Urinary bladder (tissue), 4 donors: Measurements from ENCODE around the gene TRAF2. TPM values are rescaled to one million over a fixed set of nuclear protein-coding genes. Genes with fewer than 3 reads are reported as not detected.

Experiments
- DNase-seq: peaks from one replicate; pipeline ENCODE4 v3.0.0-alpha.2; 2015; ENCODE audit errors: extremely low spot score
- H3K27ac ChIP-seq: one replicate; pipeline ENCODE4 v1.5.1; 2013; ENCODE audit warnings: low read depth, mild to moderate bottlenecking, moderate library complexity
- H3K36me3 ChIP-seq: one replicate; pipeline ENCODE4 v1.6.1; 2013; ENCODE audit warnings: mild to moderate bottlenecking, moderate library complexity; ENCODE audit not compliant: insufficient read depth
- H3K4me1 ChIP-seq: one replicate; pipeline ENCODE4 v1.6.1; 2013; ENCODE audit warnings: mild to moderate bottlenecking, moderate library complexity; ENCODE audit not compliant: insufficient read depth
- H3K4me3 ChIP-seq: one replicate; pipeline ENCODE4 v1.5.1; 2013; ENCODE audit warnings: low read depth, low read length
- WGBS: extraction: QIAGEN DNeasy Blood & Tissue Kit; methylation state at CpG from one replicate; pipeline ENCODE4 v1.1.7; 2013; 5-methylcytosine and 5-hydroxymethylcytosine counted together
- polyA plus RNA-seq: library from polyadenylated mRNA; stranded (reverse); fragments of 200-250 nt; gene quantifications from one replicate; pipeline ENCODE4 v1.2.3, GENCODE V29; 2013
- total RNA-seq: library from RNA; depleted of rRNA; stranded (reverse); fragments of >200 nt; gene quantifications from one replicate; pipeline ENCODE4 v1.2.3, GENCODE V29; 2014
- donor health status: healthy with polysubstance abuse.
- donor health status: healthy.

TRAF2 gene
- total and polyA plus RNA-seq, 2 donors: 7.9 to 13.1 TPM

DNA sequence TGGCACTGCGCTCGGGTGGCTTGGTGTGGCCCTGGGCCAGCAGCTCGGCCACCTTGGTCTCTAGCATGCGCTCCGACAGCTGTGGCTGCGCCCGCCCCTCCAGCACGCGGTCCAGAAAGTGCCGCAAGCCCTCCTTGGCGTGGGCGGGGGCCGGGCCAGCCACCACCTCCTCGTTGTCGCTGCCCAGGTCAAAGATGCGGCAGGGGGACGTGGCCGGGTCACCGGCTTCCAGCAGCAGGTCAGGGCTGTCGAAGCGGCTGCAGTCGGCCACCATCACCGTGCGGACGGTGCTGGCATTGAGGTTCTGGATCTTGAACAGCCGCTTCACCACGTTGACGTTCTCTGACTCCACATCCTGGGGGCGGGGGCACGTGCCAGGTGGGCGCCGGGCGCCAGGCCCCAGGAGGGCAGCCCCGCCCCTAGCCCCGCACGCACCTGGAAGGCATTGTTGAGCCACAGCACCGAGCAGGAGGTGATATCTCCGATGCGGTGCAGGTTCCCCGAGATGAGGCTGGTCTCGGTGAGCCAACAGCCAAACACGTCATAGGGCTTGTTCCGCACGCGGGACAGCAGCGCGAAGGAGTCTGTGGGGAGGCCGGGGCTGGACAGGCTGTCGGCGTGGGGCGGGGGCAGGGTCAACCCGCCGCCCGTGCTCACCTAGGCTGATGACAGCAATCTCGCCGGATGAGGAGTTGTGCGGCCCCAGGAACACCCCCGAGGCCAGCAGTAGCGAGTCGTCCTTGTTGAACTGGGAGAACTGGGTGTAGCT is 56.0 kb downstream of the TRAF2 start:
- no peak for DNase-seq
- Histone ChIP-seq H3K4me1 (peaks cover 2% of the 10 kb centered on the region), H3K4me3 (no peak overlapping the region), H3K27ac (no peak overlapping the region), H3K36me3 (peaks cover 18% of the 10 kb centered on the region)
- WGBS: 94% methylated on average over 60 of the region's 60 CpGs

GRCh38 chr9:136942881-136943230 is 56.5 kb downstream of the TRAF2 start:
- peaks cover 2% of the 10 kb centered on the region for H3K4me1 ChIP-seq
- WGBS: 93% methylated on average over 16 of the region's 16 CpGs

GRCh38 chr9:136943291-136944211 is 57.2 kb downstream of the TRAF2 start:
- no peak for DNase-seq
- 22% methylated on average over 61 of the region's 61 CpGs for WGBS
- H3K36me3 ChIP-seq: peaks cover 18% of the 10 kb centered on the region
- H3K27ac ChIP-seq: no peak overlapping the region
- peak overlapping the region; percentile 86 for H3K4me3 ChIP-seq
- H3K4me1 ChIP-seq: peaks cover 2% of the 10 kb centered on the region

More at GRCh38 chr9:136942881-136943230, 56.5 kb downstream of the TRAF2 start:
- peak overlapping the region; percentile 86 for H3K4me3 ChIP-seq
- DNase-seq: no peak
- H3K36me3 ChIP-seq: peaks cover 18% of the 10 kb centered on the region
- no peak overlapping the region for H3K27ac ChIP-seq

DNA sequence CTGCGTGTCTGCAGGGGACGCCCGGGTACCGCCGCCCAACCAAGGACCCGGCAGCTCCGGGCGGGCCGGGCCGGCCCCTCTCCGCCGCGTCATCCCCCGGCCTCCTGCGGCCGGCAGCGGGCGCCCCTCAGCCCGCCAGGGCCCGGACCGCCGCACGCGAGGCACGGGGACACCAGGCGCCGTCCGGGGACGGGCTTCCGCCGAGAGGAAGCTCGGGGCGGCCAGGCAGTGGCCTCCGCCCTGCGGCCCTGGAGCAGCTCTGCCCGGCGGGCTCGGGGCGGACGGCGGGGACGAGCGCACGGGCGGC is 57.8 kb downstream of the TRAF2 start:
- peaks cover 18% of the 10 kb centered on the region for H3K36me3 ChIP-seq
- peak overlapping the region; percentile 84 for H3K27ac ChIP-seq
- H3K4me3 ChIP-seq: peak overlapping the region; percentile 86
- peaks cover 2% of the 10 kb centered on the region for H3K4me1 ChIP-seq
- no peak for DNase-seq
- WGBS: under 1% methylated on average over 45 of the region's 45 CpGs

DNA sequence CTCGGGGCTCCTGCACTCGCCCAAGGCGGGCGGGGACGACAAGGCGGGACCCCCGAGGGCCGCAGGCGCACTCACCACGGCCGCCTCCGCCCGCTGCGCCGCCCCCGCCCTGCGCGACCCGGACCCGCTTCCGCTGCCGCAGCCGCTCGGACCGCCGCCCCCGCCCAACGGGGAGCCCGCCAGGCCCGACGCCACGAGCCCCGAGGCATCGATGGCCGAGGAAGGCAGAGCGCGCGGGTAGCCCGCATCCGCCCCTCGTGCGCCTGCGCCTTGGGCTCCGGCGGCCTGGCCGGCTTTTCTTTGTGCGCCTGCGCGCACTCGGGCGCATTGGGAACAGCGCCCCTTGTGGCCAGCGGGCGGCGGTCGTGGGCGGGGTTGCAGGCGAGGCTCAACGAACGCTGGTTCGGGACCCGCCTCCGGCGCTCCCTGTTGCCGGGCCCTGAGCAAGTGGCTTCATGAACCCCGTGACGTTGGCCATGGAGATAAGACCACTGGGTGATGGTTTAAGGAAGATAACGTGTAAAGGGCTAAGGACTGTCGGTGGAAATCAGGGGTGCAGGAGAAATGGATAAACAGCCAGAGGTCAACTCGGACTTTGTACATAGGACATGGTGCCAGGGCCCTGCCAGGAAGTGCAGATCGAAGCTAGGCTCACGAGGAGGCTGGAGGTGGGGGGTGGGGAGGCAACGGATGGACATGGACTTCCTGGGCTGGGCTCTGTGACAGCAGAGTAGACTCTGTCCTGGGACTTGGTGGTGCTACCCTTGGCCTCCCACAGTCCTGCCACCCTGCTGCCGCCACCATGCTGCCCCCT is 58.4 kb downstream of the TRAF2 start, which contains the start of the genes C8G and FBXW5:
Gene C8G (plus strand): TSS at position 725 of the 814 bp plus-strand sequence. CDS start 78 bp downstream, at position 803.
Gene FBXW5 (minus strand): TSS at position 220 of the 814 bp plus-strand sequence. CDS start 655 bp downstream, outside the sequence.
- peak; percentile 79 for DNase-seq
- Histone ChIP-seq H3K36me3 (peaks cover 18% of the 10 kb centered on the region), H3K4me1 (peaks cover 2% of the 10 kb centered on the region), H3K4me3 (peak within 1 kb of the TSS; percentile 86), H3K27ac (peak within 1 kb of the TSS; percentile 84)
- WGBS: 5% methylated on average over 74 of the region's 74 CpGs

GRCh38 chr9:136945333-136946227 is 59.3 kb downstream of the TRAF2 start:
- 87% methylated on average over 30 of the region's 30 CpGs for WGBS
- Histone ChIP-seq H3K36me3 (peaks cover 16% of the 10 kb centered on the region), H3K27ac (no peak overlapping the region), H3K4me1 (peaks cover 2% of the 10 kb centered on the region), H3K4me3 (no peak overlapping the region)
- no peak for DNase-seq

DNA sequence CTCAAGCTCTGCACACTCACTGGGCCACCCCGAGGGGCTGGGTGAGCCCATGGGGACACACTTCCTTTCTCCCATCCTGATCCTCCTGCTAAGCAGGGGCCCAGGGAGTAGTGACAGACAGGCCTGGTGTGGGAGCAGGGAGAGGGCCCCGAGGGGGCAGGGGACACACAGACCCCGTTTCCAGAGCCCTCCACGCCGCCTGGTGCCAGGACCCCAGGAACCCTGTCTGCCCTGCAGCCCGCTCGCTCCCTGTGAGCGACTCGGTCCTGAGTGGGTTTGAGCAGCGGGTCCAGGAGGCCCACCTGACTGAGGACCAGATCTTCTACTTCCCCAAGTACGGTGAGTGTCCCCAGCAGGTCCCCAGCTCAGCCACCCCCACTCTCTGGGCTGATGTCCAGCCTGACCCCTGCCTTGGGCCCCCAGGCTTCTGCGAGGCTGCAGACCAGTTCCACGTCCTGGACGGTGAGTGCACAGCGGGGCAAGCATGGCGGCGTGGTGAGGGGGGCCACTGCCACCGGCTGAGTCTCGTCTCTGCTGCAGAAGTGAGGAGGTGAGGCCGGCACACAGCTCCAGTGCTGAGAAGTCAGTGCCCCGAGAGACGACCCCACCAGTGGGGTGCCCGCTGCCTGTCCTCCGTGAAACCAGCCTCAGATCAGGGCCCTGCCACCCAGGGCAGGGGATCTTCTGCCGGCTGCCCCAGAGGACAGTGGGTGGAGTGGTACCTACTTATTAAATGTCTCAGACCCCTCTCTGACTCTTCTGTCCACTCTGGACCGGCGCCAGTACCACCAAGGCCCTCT is 60.1 kb downstream of the TRAF2 start:
- no peak for DNase-seq

DNA sequence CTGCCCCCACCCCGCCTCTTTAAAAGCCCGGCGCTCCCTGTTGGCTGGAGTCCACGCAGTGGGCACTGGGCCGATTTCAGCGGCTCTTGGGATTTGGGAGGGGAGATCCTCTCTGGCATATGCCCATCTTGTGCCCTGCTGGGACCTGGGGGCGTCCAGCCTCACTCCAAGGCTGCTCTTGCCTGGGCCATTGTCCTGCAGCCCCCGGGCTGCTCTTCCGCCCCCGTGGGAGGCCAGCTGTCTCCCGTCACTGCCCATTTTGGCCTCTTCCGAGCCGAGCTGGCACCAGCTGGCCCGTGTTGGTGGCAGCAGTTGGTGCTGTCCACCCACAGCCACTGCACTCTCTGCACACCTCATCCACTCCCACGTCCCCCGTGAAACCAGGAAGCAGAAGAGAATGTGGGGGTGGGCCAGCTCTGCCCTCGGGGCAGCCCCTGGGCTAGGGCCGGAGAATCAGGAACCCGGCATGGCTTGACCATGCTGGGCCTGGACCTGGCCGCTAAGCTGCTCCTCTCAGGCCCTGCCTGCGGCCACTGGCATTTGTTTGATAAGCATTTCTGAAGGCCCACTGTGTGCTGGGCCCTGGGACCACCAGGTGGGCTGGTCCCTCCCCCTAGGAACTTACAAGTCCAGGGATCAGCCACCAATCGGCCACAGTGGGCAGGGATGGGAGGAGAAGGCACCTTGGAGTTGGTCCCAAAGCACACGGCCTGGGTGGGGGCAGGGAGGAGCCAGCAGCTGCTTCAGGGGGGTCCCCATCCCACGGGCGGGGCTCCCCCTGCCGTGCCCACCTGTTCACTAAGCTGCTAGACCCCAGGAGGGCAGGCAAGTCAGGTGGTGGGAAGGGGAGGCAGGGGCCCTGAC is 60.9 kb downstream of the TRAF2 start:
- Histone ChIP-seq H3K27ac (no peak overlapping the region), H3K4me3 (no peak overlapping the region), H3K4me1 (peaks cover 2% of the 10 kb centered on the region), H3K36me3 (peaks cover 5% of the 10 kb centered on the region)
- no peak for DNase-seq
- 71% methylated on average over 26 of the region's 26 CpGs for WGBS

More for the DNA sequence above, 60.1 kb downstream of the TRAF2 start:
- peaks cover 8% of the 10 kb centered on the region for H3K36me3 ChIP-seq
- no peak overlapping the region for H3K27ac ChIP-seq
- H3K4me1 ChIP-seq: peaks cover 2% of the 10 kb centered on the region
- H3K4me3 ChIP-seq: no peak overlapping the region
- 81% methylated on average over 27 of the region's 27 CpGs for WGBS

DNA sequence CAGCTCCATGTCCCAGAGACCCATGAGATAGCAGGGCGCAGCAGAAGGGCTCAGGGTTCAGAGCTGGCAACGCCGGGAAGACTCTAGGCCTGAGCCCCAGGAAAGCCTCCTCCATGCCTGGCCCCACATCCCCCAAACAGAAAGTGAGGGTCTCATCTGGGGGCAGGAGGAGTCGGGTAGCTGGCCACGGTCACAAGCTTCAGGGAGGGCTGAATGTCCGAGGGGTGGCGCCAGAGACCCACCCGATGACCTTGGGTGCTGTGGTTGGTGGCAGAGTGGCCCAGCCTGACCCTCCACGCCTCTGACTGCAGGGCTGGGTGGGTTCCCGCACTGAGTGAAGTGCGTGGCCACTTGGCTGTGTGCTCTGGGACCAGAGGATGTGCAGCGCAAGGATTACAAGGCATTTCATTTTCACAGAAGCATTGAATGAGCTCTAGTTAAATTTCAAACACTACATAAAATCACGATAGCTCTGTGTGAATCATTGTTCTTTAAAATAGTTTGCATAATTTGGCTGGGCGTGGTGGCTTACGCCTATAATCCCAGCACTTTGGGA is 61.7 kb downstream of the TRAF2 start:
- DNase-seq: no peak
- peaks cover under 1% of the 10 kb centered on the region for H3K4me1 ChIP-seq
- no peaks in the 10 kb centered on the region for H3K36me3 ChIP-seq
- H3K27ac ChIP-seq: no peak overlapping the region
- 31% methylated on average over 15 of the region's 15 CpGs for WGBS
- no peak overlapping the region for H3K4me3 ChIP-seq

GRCh38 chr9:136949239-136949816 is 63.0 kb downstream of the TRAF2 start:
- Histone ChIP-seq H3K27ac (no peak overlapping the region), H3K4me1 (no peaks in the 10 kb centered on the region), H3K36me3 (no peaks in the 10 kb centered on the region), H3K4me3 (peak overlapping the region; percentile 49)
- 13% methylated on average over 22 of the region's 22 CpGs for WGBS
- no peak for DNase-seq
